Kidney (tissue), 14 donors: ENCODE measurements around the gene TRAPPC1. TPM values are rescaled to one million over a fixed set of nuclear protein-coding genes. Genes with fewer than 3 reads are reported as not detected.

Source experiments
- DNase-seq, 5 donors: peaks; one replicate each; pipeline ENCODE4 v3.0.0-alpha.2; 2013 to 2020
- FAIRE-seq: peaks from 2 replicates; lab custom pipeline; 2012; peaks lifted over from hg19 to GRCh38; lab: Jason Lieb, UNC
- H3K27ac ChIP-seq, 2 donors: one replicate each; pipeline ENCODE4 v1.7.0; 2013; ENCODE audit warnings: low read depth in 2 of 2, low read length in 2 of 2, inconsistent platforms in 1 of 2
- H3K27me3 ChIP-seq: one replicate; pipeline ENCODE4 v1.7.1; 2013; ENCODE audit warnings: low read length, inconsistent platforms; ENCODE audit not compliant: control insufficient read depth, insufficient read depth
- H3K36me3 ChIP-seq, 3 donors: one replicate each; pipeline versions ENCODE4 v1.7.0 to v1.7.1; 2013; ENCODE audit warnings: low read length in 3 of 3, control low read depth in 1 of 3, inconsistent platforms in 1 of 3; ENCODE audit not compliant: insufficient read depth in 3 of 3, control insufficient read depth in 2 of 3
- H3K4me1 ChIP-seq, 3 donors: one replicate each; pipeline versions ENCODE4 v1.7.0 to v1.7.1; 2013; ENCODE audit warnings: low read length in 3 of 3, inconsistent platforms in 1 of 3, low read depth in 1 of 3; ENCODE audit not compliant: control insufficient read depth in 2 of 3, insufficient read depth in 2 of 3
- H3K4me3 ChIP-seq, 3 donors: one replicate each; pipeline versions ENCODE4 v1.7.0 to v1.8.1; 2013; ENCODE audit warnings: low read length in 3 of 3, control low read depth in 1 of 3, inconsistent platforms in 1 of 3
- H3K9ac ChIP-seq, 3 donors: one replicate each; pipeline versions ENCODE4 v1.7.0 to v1.7.1; 2013; ENCODE audit warnings: low read length in 3 of 3, control low read depth in 1 of 3, inconsistent platforms in 1 of 3
- H3K9me3 ChIP-seq, 3 donors: one replicate each; pipeline versions ENCODE4 v1.7.0 to v1.7.1; 2013; ENCODE audit warnings: low read length in 3 of 3, control low read depth in 1 of 3, inconsistent platforms in 1 of 3; ENCODE audit not compliant: control insufficient read depth in 2 of 3, insufficient read depth in 1 of 3
- CTCF ChIP-seq: IDR thresholded peaks from 3 replicates; pipeline ENCODE4 v1.5.1; 2012; ENCODE audit warnings: mild to moderate bottlenecking, moderate library complexity, borderline replicate concordance; ENCODE audit not compliant: insufficient read depth; ENCODE audit errors: extremely low read depth
- intact Hi-C: fragments of 100-400 bp; cut with DNase I; formaldehyde crosslinking; loops from one replicate; pipeline ENCODE4 v1.11.1; 2022
- polyA plus RNA-seq: library from polyadenylated mRNA; stranded (reverse); fragments of 350-450 nt; fragmentation: Illumina TruSeq; extraction: RNeasy Lipid Tissue Mini Kit (QIAGEN cat#74804); gene quantifications from one replicate; pipeline ENCODE4 v1.2.3, GENCODE V29; 2014; ENCODE audit warnings: low read depth, low replicate concordance; ENCODE audit not compliant: insufficient read depth
- total RNA-seq: library from RNA; stranded (reverse); fragmentation: NEBNext Ultra II Directional; extraction: Animal tissue kit (Norgen Biotek cat#: 25700); gene quantifications from one replicate; pipeline ENCODE4 v1.2.1, GENCODE V29; 2021
- donor health status: control.
- donor health status: control.
- donor health status: control.
- donor health status: control.
- donor health status: control.
- donor health status: DM: yes; HTN: yes; CAD: no.
- donor health status: Normal renal cell carcinoma (clear cell type).

The TRAPPC1 gene
- total and polyA plus RNA-seq, 2 donors from 2014 or later: 149 to 291 TPM

- no peak for FAIRE-seq
Observed at GRCh38 chr17:7977039-7977438, 45.3 kb upstream of the TRAPPC1 start.

GRCh38 chr17:7974638-7975131 is 42.9 kb upstream of the TRAPPC1 start:
- H3K4me3 ChIP-seq: no peak overlapping the region
- H3K9me3 ChIP-seq: peaks cover 0 to 12% (median 0%) of the 10 kb centered on the region in 3 donors
- H3K27ac ChIP-seq: no peak overlapping the region
- no peak for FAIRE-seq
- H3K4me1 ChIP-seq: no peaks in the 10 kb centered on the region
- no peak overlapping the region for H3K9ac ChIP-seq
- no peaks in the 10 kb centered on the region for H3K27me3 ChIP-seq
- intact Hi-C loops: no loop called here
- no peak for DNase-seq
- no peaks in the 10 kb centered on the region for H3K36me3 ChIP-seq
- no peak for TF ChIP-seq CTCF

More at GRCh38 chr17:7977039-7977438, 45.3 kb upstream of the TRAPPC1 start:
- Histone ChIP-seq H3K4me3 (no peak overlapping the region), H3K36me3 (no peaks in the 10 kb centered on the region), H3K27ac (no peak overlapping the region), H3K4me1 (no peaks in the 10 kb centered on the region), H3K9ac (no peak overlapping the region), H3K9me3 (peaks cover 0 to 12% (median 0%) of the 10 kb centered on the region in 3 donors), H3K27me3 (no peaks in the 10 kb centered on the region)
- intact Hi-C loops: no loop called here
- no peak for TF ChIP-seq CTCF
- DNase-seq: no peak

- no peaks in the 10 kb centered on the region for H3K27me3 ChIP-seq
- no peak overlapping the region for H3K27ac ChIP-seq
- H3K9ac ChIP-seq: no peak overlapping the region
- no peak for FAIRE-seq
- H3K4me1 ChIP-seq: no peaks in the 10 kb centered on the region
- no peak for TF ChIP-seq CTCF
- peaks cover 0 to 12% (median 0%) of the 10 kb centered on the region in 3 donors for H3K9me3 ChIP-seq
- intact Hi-C loops: no loop called here
- no peak overlapping the region for H3K4me3 ChIP-seq
- no peak for DNase-seq
- no peaks in the 10 kb centered on the region for H3K36me3 ChIP-seq
Observed at GRCh38 chr17:7972131-7972785, 40.5 kb upstream of the TRAPPC1 start.

- no peak overlapping the region for H3K27ac ChIP-seq
- DNase-seq (no peak), FAIRE-seq (no peak)
- no peak overlapping the region for H3K4me3 ChIP-seq
- no peaks in the 10 kb centered on the region for H3K36me3 ChIP-seq
- no peaks in the 10 kb centered on the region for H3K27me3 ChIP-seq
- H3K9ac ChIP-seq: no peak overlapping the region
- no peak for TF ChIP-seq CTCF
- intact Hi-C loops: no loop called here
- H3K4me1 ChIP-seq: no peaks in the 10 kb centered on the region
- H3K9me3 ChIP-seq: peaks cover 0 to 12% (median 0%) of the 10 kb centered on the region in 3 donors
Observed at GRCh38 chr17:7971651-7972050, 39.9 kb upstream of the TRAPPC1 start.
